ENCODE data around the gene ZNF784. TPM values are rescaled to one million over a fixed set of nuclear protein-coding genes. Genes with fewer than 3 reads are reported as not detected.
A peak's percentile ranks its signal among the peaks of the same experiment; 100 is the strongest.

The ZNF784 gene
- total RNA-seq, 1 experiment from 2014 or later = 9.9 TPM

DNA sequence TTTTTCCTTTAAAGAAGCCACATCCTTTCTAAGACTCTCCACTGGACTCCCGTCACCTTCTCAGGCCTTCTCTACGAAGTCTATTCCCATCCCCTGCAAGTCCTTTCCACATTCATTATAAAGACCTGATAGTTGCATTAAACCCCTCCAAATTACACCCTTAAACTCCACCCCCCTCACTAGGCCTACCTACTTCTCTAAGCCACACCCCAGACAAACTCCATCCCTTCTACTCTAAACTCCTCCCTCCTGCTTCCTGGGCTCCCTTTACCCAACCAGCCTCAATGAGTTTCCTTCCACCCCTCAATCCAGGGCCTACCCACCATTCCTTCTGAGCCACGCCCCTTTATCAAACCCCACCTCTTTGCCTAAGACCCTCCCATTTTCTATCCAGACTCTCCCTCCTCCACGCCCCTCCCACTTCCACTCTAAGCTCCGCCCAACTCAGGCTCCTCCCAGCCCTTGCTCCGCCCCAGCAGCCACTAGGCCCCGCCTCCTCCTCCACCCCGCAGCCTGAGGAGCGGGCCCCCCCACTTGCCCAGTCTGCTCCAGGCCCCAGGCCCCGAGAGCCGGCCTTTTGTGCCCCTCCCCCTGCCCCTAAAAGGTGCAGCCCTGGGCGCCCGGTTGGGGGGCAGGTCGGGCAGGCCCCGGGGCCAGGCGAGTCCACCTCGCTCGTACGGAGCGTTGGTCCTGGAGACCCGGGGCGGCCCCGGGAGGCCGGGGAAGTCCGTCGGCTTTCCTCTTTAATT, 25.5 kb downstream of the ZNF784 start (continued):
- no peak for TF ChIP-seq JUN (CRISPR knock-in tag; IDR thresholded peaks at IDR 0.05)

- ChIA-PET POLR2A (interaction anchor here (2.1 kb wide), 1 partner anchor 11 kb away, joined by 17 read pairs; no protein-coding TSS in a partner anchor), CTCF (interaction anchor here (1.0 to 3.0 kb wide), 5 partner anchors 8 to 130 kb away, joined by 4 to 17 read pairs (median 13); partner anchors contain the start of gene ZNF865)
- Mint-ChIP-seq H3K9me3 (no peaks in the 10 kb centered on the region), H3K4me1 (peaks cover 22% of the 10 kb centered on the region), H3K27ac (peak overlapping the region; percentile 95), H3K36me3 (peaks cover 23% of the 10 kb centered on the region), H3K27me3 (ENCODE audit: low read depth) (no peaks in the 10 kb centered on the region; the same call in 1 of the 2 replicates), H3K4me3 (peak overlapping the region; percentile 98)
- TF ChIP-seq ZNF121 (CRISPR knock-in tag; IDR thresholded peaks at IDR 0.05) (no peak), FOXK1 (CRISPR knock-in tag; IDR thresholded peaks at IDR 0.05) (no peak), NR2C2 (CRISPR knock-in tag; IDR thresholded peaks at IDR 0.05) (no peak), TEAD1 (CRISPR knock-in tag; IDR thresholded peaks at IDR 0.05) (no peak), EMX1 (CRISPR knock-in tag; IDR thresholded peaks at IDR 0.05) (no peak), CREM (CRISPR knock-in tag; IDR thresholded peaks at IDR 0.05) (no peak), GABPB1 (CRISPR knock-in tag; IDR thresholded peaks at IDR 0.05) (no peak), MYBL2 (CRISPR knock-in tag; IDR thresholded peaks at IDR 0.05) (no peak)
- TF ChIP-seq, protein P1, sequence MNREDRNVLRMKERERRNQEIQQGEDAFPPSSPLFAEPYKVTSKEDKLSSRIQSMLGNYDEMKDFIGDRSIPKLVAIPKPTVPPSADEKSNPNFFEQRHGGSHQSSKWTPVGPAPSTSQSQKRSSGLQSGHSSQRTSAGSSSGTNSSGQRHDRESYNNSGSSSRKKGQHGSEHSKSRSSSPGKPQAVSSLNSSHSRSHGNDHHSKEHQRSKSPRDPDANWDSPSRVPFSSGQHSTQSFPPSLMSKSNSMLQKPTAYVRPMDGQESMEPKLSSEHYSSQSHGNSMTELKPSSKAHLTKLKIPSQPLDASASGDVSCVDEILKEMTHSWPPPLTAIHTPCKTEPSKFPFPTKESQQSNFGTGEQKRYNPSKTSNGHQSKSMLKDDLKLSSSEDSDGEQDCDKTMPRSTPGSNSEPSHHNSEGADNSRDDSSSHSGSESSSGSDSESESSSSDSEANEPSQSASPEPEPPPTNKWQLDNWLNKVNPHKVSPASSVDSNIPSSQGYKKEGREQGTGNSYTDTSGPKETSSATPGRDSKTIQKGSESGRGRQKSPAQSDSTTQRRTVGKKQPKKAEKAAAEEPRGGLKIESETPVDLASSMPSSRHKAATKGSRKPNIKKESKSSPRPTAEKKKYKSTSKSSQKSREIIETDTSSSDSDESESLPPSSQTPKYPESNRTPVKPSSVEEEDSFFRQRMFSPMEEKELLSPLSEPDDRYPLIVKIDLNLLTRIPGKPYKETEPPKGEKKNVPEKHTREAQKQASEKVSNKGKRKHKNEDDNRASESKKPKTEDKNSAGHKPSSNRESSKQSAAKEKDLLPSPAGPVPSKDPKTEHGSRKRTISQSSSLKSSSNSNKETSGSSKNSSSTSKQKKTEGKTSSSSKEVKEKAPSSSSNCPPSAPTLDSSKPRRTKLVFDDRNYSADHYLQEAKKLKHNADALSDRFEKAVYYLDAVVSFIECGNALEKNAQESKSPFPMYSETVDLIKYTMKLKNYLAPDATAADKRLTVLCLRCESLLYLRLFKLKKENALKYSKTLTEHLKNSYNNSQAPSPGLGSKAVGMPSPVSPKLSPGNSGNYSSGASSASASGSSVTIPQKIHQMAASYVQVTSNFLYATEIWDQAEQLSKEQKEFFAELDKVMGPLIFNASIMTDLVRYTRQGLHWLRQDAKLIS (CRISPR knock-in tag; IDR thresholded peaks at IDR 0.05; ENCODE audit: borderline replicate concordance) = no peak
- TF ChIP-seq, protein P2, sequence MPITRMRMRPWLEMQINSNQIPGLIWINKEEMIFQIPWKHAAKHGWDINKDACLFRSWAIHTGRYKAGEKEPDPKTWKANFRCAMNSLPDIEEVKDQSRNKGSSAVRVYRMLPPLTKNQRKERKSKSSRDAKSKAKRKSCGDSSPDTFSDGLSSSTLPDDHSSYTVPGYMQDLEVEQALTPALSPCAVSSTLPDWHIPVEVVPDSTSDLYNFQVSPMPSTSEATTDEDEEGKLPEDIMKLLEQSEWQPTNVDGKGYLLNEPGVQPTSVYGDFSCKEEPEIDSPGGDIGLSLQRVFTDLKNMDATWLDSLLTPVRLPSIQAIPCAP (CRISPR knock-in tag; IDR thresholded peaks at IDR 0.05) = no peak
- DNase-seq (ENCODE audit: low spot score) (peak; percentile 67), ATAC-seq (no peak; the same call in 1 of the 2 replicates)
Observed at GRCh38 chr19:55598034-55598433, 26.3 kb downstream of the ZNF784 start.

DNA sequence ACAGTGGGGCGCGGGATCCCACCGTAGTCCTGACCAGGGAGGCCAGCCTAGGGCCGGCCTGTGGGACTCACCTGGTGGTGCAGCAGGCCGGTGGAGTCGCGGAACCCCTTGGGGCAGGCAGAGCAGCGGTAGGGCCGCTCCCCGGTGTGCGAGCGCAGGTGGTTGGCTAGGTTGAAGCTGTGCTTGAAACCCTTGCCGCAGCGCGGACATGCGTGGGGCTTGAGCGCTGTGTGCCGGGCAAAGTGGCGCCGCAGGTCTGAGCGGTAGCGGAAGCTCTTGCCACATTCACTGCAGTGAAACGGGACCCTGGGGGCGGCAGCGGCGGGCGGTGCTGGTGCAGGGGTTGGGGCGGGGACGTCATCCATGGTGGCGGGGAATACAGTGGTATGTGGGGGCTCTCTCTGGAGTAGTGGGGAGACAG, 26.9 kb downstream of the ZNF784 start:
- peaks cover 23% of the 10 kb centered on the region for H3K36me3 Mint-ChIP-seq
- no peak for TF ChIP-seq ZBTB21 (CRISPR knock-in tag; IDR thresholded peaks at IDR 0.05; ENCODE audit: borderline replicate concordance)

GRCh38 chr19:55596304-55596703, 28.1 kb downstream of the ZNF784 start:
- Mint-ChIP-seq H3K9me3 (no peaks in the 10 kb centered on the region), H3K4me1 (peaks cover 21% of the 10 kb centered on the region), H3K27me3 (ENCODE audit: low read depth) (peaks cover 5% of the 10 kb centered on the region), H3K27ac (no peak overlapping the region), H3K4me3 (no peak overlapping the region), H3K36me3 (peaks cover 23% of the 10 kb centered on the region)
- ChIA-PET POLR2A (interaction anchor here (0.6 kb wide), 1 partner anchor 1118 kb away, joined by 3 read pairs; no protein-coding TSS in a partner anchor), CTCF (interaction anchor here (2.3 kb wide), 1 partner anchor 10 kb away, joined by 13 read pairs; the partner anchor contains the start of gene ZNF865)
- ATAC-seq (no peak), DNase-seq (ENCODE audit: low spot score) (no peak)
- TF ChIP-seq OVOL2 (CRISPR knock-in tag; IDR thresholded peaks at IDR 0.05; ENCODE audit: borderline replicate concordance) (no peak), NR3C1 (CRISPR knock-in tag; conservative IDR thresholded peaks at IDR 0.05; ENCODE audit: low read depth) (no peak), GABPB1 (CRISPR knock-in tag; IDR thresholded peaks at IDR 0.05) (no peak), SOX15 (CRISPR knock-in tag; IDR thresholded peaks at IDR 0.05) (no peak), FOXJ3 (CRISPR knock-in tag; IDR thresholded peaks at IDR 0.05; ENCODE audit: borderline replicate concordance) (no peak), ATF6 (CRISPR knock-in tag; IDR thresholded peaks at IDR 0.05) (no peak)
- TF ChIP-seq, protein P1 (CRISPR knock-in tag; IDR thresholded peaks at IDR 0.05; ENCODE audit: borderline replicate concordance) = no peak

More for the DNA sequence above, 26.9 kb downstream of the ZNF784 start:
- no peak overlapping the region for H3K27ac Mint-ChIP-seq
- ATAC-seq = no peak
- peaks cover 21% of the 10 kb centered on the region for H3K4me1 Mint-ChIP-seq
- H3K4me3 Mint-ChIP-seq = no peak overlapping the region
- no peaks in the 10 kb centered on the region for H3K9me3 Mint-ChIP-seq
- CTCF ChIA-PET = interaction anchor here (1.0 to 3.0 kb wide), 5 partner anchors 9 to 130 kb away, joined by 4 to 17 read pairs (median 13); partner anchors contain the start of gene ZNF865
- DNase-seq (ENCODE audit: low spot score) = no peak
- POLR2A ChIA-PET = interaction anchor here (0.6 kb wide), 1 partner anchor 50 kb away, joined by 3 read pairs; the partner anchor contains the start of gene CCDC106
- H3K27me3 Mint-ChIP-seq (ENCODE audit: low read depth) = no peaks in the 10 kb centered on the region; the same call in 1 of the 2 replicates
